Dedifferentiated amniotic fluid mesenchymal stem cell (primary cell): ENCODE data around the gene FNDC3B.

Source experiments
- DNase-seq: peaks from one replicate; pipeline ENCODE4 v3.0.0-alpha.2; 2016; ENCODE audit errors: extremely low spot score

FNDC3B gene

GRCh38 chr3:172213200-172213599 lies 173.8 kb downstream of the FNDC3B start:
- DNase-seq, result no peak

GRCh38 chr3:172213904-172214303 lies 174.5 kb downstream of the FNDC3B start:
- no peak for DNase-seq

DNA sequence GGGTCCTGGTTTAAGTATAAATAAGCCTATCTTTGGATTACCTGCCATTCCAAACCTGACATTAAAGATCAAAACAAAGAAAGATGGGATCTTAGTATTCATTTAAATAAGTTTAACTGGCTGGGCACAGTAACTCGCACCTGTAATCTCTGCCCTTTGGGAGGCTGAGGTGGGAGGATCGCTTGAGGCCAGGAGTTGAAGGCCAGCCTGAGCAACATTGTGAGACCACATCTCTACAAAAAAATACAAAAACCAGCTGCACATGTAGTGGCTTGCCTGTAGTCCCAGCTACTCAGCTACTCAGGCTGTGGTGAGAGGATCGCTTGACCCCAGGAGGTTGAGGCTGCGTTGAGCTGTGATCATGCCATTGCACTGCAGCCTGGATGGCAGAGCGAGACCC lies 176.9 kb downstream of the FNDC3B start:
- no peak for DNase-seq

DNA sequence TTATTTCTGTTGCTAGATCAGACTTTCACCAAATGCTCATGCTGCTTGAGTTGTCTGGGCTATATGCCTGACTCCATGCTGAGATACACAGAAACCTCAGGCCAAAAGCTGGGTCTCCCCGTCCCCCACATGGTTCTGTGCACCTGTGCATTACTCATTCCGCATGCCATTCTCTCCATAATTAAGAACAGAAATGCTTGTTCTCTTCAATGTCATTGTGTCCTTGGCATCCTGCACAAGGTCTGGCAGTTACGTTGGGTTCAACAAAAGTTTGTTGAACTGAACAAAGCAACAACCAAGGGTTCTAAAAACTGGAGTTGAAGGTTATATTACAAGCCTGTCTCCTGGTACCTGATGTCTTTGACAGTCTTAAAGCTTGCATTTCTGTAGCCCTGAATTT lies 177.5 kb downstream of the FNDC3B start:
- no peak for DNase-seq

DNA sequence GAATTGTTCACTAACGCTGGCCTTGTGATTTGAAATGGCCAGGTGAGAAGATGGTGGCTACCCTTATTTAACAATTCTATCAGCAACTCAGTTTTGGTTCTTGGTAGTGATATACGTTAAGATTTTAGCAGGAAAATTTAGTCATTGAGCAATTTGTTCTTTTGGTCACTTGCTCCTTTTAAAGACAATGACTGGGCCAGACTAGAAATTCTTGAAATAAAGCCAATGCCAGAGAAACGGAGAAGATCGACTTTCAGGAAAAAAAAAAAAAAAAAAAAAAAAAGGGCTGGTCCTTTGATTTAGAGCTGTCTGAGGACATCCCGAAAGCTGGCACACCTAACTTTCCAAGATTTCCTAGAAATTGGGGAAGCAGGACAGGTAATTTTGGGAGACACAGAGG lies 178.5 kb downstream of the FNDC3B start:
- DNase-seq, result no peak

GRCh38 chr3:172218350-172219323 lies 179.3 kb downstream of the FNDC3B start:
- DNase-seq, result no peak

DNA sequence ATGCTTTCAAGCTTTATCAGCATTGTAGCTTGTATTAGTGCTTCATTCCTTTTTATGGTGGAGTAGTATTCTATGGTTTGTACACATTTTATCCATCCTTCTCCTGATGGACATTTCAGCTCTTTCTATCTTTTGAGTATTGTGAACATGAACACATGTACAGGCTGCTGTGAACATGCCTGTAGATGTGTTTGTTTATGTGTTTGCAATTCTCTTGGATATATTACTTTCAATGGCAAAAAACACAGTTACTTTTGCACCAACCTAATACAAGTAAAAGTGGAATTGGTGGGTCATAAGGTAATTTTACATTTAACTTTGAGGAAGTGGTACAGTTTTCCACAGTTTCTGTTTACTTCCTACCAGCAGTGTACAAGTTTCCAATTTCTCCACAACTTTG lies 180.4 kb downstream of the FNDC3B start:
- no peak for DNase-seq

DNA sequence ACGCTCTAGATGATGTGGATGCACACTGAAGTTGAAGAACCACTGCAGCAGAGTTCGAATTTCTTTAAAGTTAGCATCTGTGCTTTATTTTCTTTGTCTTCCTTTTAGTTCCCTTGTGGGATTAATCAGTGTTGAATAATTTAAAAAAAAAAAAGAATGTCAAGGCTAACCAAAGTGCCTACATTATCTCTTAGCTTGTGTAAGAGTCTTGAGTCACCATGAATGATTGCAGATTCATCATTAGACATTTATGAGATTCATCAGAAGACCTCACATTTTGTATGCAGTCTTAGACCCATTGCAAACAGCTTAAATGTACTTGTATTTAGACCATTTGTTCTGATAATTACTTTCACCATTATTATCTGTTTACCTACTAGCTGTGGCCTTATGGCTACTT lies 182.2 kb downstream of the FNDC3B start:
- no peak for DNase-seq

DNA sequence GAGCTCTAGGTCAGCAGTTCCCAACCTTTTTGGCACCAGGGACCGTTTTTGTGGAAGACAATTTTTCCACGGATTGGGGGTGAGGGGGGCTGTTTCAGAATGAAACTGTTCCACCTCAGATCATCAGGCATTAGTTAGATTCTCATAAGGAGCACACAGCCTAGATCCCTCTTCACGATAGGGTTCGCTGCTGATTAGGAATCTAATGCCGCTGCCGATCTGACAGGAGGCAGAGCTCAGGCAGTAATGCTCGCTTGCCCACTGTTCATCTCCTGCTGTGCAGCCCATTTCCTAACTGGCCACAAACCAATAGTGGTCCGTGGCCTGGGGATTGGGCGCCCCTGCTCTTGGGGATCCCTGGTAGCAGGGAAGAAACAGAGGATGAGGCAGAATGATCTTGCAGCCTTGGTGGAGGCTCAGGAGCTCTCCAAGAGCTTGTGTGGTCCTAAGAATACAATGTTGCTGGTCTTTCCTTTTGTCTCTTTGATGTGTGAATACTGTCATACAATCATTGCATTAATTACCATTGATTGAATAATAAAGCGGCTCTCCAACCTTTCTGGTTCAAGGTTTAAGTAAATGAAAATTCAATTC lies 183.2 kb downstream of the FNDC3B start:
- no peak for DNase-seq

GRCh38 chr3:172223870-172224269 lies 184.5 kb downstream of the FNDC3B start:
- no peak for DNase-seq

GRCh38 chr3:172224560-172225214 lies 185.3 kb downstream of the FNDC3B start:
- DNase-seq, result no peak

DNA sequence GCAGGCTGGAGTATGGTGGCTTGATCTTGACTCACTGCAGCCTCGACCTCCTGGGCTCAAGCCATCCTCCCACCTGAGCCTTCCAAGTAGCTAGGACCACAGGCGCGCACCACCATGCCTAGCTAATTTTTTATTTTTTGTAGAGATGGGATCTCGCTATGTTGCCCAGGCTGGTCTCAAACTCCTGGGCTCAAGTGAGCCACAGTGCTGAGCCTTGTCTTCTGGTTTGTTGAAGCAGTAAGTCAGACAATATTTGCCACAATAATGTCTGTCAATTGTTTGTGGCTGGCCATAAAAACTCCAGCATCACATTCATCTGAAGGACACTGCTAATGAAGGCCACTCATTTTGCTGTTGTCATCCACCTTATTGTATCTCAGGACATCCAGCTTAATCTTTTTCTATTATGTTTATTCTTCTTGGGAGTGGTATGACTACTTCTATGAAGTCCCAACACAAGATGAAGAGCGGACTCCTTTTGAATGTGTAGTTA lies 185.9 kb downstream of the FNDC3B start:
- no peak for DNase-seq

GRCh38 chr3:172226831-172227230 lies 187.5 kb downstream of the FNDC3B start:
- no peak for DNase-seq

DNA sequence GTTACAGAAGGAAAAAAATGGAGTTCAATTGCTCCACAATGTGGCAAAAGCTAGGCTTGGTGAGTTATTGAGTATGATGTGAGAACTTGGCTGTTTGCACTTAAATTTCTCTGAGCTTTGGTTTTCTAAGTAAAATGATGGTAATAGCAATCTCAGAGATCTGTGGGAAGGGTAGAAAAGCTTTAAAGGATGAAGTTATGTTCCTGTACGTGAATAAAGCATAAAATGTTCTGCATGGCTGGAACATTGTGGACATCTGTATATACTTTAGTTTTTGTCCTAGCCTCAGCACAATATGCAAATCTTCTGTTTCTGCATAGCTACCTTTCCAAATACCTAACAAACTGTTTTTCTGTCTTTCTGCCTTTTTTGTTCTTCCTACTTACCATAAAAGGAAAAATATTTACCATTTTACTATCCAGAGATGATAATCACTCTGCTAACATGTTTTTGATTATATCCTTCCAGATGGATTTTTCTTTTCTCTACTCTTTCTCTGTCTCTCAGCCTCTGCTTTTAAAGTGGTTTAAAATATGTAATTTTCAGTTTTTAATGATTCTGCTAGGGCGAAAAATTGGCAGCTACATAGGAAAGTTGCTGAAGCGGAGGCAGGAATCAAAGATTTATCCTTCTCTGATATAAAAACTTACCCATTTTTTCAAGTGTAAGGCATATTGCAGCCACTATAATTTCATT lies 188.1 kb downstream of the FNDC3B start:
- DNase-seq, result no peak

DNA sequence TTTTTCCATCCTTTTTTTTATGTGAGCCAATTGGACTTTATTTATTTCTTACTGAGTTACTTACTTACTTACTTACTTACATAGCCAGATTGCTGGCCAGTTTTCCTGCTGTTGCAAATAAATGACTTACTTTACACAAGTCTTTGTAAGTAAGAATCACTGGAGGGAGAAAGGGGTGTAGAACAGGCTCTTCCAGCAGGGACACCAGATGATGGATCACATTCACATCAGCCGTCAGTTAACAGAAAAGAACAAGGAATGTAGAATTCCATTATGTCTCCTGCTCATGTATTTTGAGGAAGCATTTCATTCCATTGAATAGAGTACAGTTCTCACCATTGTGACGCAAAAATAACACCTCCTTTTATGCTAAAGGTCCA lies 188.6 kb downstream of the FNDC3B start:
- DNase-seq, result no peak

- DNase-seq, result no peak
Observed at GRCh38 chr3:172229462-172229861, 190.1 kb downstream of the FNDC3B start.

DNA sequence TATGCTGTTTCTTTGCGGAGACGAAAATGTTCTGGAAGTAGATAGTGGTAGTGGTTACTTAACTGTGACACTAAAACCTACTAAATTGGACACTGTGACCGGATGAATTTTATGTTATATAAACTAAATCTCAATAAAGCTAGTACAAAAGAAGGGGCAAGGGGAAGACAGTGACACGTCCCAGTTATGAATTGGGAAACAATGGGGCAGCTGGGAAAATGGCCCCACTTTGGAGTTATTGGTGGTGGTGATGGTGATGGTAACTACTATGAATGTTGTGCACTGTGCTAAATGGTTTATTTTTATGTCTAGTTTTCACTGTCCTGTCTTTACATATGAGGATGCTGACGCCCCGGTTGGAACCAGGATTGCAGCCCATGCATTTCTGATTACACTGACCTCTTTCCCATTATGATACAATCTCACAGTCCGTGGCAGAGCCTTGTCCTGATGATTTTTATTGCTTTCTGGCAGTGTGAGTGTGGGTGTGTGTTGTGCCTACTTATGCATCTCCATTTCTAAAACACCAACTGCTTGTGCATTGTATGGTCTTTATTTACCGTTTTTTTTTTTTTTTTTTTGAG lies 192.0 kb downstream of the FNDC3B start:
- DNase-seq, result no peak

GRCh38 chr3:172232579-172233212 lies 193.3 kb downstream of the FNDC3B start:
- no peak for DNase-seq

- DNase-seq, result no peak
Observed at GRCh38 chr3:172233474-172234277, 194.3 kb downstream of the FNDC3B start.

DNA sequence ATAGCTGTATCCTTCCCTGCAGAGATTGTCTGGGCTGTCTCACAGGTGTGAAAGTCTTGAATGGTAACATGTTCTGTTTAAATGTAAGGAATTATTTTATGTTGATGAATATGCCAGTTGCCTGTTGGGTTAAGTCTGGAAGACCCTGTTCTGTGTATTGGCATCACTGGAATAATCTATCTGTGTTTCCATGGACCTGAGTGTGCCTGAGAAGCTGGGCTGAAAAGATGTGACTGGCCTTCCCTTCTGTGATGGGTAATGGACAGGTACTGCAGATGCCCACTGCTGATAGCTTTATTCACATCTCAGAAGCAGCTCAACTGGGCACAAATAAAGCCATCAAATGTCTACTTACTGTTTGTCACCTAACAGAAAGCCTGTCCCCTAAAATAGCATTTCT lies 196.3 kb downstream of the FNDC3B start:
- no peak for DNase-seq
